HUDEP-2 (cell line): Measurements from ENCODE around the gene AOPEP.

Experiments
- DNase-seq, 76 experiments: peaks; one replicate each; lab custom pipeline; 2025; ENCODE audit not compliant: unreplicated experiment in 76 of 76; lab: John Stamatoyannopoulos, UW

The AOPEP gene

DNA sequence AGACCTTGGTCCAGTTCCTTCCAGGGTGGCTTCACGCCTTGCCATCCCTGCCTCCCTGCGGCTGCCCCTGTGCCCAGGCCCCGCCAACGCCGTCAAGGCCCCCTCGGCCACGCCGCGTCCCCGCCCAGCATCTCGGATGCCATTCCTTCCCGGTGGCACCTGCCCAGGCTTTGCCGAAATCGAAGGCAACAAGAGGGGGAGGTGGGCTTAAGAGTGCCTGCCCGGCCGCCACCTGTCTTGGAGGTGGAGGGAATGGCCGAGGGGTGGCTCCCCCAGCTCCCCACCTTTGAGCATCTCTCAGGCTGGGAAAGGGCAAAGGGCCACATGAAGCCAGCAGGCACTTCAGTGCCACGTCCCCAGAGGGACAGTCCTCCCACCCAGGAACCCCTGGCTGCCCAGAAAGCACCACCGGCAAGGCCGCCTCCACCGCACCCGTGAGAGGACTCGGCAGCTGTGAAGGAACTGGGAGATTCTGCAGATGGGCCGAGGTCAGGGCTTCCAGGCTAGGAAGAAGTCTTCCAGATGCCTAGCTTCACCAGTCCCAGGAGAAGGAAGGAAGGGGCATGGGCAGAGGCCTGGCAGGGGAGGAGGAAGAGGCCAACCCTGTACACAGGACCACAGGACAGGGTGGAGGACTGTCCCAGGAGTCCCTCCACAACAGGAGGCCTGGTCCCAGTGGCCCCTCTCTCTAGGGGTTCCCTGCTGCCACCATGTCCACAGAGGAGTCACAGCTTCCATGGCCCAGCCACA, 373.0 kb downstream of the AOPEP start:
- no peak for DNase-seq

DNA sequence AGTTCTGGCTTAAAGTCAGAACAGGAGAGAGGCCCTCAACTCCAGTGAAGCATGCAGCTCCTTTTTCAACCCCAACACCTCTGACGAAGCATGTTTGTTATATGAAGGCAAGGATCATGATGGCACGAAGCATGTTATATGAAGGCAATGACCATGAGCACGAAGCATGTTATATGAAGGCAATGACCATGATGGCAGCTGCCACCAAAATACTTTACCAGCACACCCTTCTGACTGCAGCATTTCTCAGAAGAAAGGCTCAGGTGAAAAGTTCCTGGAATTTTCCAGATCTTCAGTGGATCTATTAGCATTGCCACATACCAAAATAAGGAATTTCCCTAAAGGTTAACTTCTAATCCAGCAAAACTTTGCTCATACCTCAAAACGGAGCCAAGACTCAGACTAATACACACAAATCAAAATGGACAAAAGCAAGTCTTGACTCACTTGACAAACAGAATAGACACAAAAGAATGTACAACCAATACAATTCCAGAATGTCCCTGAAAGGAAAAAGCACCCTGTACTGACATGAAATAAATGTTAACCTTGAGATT, 373.6 kb downstream of the AOPEP start:
- DNase-seq = no peak

DNA sequence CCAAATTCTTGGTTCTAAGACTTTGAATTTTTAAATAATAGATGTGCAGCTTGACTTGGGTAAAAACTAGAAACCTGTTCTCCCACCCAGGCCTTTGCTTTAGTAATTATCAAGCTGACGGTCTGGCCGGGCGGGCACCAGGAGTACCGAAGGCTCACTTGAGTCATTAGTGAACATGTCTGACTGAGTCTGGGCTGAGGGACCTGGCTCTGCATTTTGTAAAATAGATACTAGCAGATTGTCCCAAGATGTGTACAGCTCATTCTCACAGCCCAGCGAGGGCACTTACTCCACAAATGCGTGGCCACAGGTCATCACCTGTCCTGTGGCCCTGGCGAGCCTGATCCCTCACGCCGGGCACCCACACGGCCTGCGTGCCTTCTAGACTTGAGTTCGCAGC, 374.8 kb downstream of the AOPEP start:
- DNase-seq = no peak

DNA sequence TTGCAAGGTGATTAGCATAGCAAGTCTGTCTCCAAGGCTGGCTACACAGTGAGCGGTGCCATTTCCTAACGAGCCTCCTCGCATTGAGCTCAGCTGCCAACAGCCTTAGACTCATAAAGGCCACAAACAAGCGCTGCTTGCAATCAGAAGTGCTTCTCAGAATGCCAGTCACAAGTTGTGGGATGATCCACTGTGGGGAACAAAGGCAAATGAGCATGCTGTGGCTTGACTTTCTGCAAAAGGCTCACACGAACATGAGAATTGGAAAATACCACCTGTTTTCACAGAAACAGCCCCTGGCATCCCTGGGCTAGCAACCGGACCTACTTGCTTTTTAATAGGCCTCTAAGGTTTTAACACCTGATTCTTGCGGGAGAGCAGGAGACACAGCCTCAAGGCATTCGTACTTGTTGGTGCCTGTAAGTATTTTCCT, 375.5 kb downstream of the AOPEP start:
- no peak for DNase-seq

DNA sequence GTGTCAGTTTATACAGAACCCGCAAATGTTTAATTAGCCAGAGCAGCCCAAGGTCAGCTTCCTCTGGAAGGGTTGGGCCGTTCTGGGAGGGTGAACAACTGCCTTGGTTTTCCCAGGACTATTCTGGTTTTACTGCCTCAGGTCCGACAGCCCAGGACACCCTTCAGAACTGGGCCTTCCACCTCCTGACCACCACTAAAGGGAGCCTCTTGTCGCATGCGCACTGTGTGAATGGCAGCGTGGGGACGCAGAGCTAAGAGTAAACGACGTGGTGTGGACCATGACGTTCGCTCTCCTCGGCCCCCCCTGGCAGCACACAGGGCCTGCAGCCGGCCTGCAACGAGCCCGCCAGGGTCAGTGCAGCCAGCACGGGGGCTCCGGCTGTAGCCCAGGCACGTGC, 376.1 kb downstream of the AOPEP start:
- DNase-seq = no peak

DNA sequence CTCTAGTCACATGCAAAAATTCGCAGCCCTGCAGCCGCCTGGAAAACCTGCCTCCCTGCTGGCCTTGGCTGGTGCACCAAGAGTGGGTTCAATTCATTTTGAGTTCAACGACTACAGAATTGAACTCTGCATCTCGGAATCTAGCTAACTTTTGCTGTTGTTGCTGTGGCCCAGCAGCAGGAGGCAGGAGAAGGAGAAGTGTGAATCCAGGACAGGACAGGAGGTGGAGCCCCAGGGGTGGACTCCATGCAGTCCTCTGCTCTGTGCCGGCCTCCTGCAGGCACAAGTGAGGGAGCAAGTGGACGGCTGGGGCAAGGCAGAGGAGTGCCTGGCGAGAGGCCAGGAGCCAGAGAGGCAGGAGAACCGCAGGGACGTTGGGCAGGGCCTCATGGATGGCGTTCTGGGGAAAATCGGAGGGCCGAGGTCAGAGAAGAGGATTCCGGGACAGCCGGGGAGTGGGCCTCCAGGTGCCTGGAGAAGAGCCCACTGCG, 376.8 kb downstream of the AOPEP start:
- no peak for DNase-seq

DNA sequence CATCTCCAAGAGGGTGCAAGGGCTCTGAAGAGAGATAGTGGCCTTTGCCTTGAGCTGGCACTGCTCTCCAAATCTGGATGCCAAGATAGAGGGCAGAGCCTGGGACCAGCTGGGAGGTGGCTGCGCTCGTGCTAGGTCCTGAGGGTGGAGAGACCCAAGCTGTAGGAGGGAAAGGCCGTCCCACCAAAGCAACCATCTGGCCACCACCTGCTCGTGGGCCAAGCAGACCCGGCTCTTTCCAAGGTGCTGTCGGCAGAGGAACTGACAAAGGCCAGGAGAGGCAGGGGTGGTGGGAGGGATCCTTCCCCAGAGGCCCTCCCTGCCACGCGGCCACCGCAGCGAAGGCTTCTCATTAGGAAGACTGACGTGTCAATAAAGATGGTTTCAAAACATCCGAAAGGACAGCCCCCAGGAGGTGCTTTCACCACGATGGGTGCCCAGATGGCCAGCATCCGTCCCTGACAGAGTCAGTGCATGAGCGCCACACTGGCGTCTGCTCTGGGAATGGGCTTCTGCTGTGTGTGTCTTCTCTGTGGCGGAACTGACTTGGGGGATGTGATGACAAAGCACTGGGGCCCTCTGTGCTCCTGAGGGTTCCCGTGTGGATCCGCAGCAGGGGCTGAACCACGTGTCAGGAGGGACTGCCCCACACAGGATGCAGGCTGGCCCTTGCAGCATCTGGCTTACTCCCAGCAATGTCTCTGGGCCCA, 377.5 kb downstream of the AOPEP start:
- DNase-seq = no peak

DNA sequence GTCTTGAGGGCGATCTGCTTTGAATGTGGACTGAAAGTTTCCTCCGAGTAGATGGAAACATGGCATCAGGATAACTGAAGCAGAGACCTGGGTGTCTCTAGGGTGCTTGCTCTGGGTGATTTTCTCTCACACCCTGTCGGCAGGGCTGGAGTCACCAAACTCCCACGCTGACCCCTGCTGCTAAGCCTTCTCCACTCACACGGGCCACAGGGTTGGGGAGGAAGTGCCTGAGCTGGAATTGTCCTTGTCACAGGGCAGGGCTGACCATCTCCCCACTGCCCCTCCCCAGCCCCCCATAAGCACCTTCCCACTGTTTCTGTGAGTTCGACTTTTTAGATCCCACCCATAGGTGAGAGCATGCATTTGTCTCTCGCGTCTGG, 378.1 kb downstream of the AOPEP start:
- DNase-seq = no peak

DNA sequence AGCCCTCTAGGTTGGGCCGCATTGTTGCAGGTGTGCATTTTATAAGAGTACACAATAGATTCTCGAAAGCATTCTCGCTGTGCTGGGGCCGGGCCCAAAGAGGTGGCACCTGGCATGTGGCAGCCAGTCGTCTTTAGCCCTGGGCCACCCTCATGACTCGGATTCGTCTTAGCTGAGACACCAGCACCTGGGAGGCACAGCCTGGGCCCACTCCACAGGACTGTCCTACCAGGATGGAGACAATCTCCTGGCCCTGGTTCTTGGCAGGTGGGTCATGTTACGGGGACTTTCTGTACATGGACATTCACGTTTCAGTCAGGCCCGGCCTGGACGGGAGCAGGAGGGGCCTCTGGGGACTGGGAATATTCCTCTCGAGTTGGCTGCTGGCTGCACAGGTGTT, 378.5 kb downstream of the AOPEP start:
- DNase-seq = no peak

DNA sequence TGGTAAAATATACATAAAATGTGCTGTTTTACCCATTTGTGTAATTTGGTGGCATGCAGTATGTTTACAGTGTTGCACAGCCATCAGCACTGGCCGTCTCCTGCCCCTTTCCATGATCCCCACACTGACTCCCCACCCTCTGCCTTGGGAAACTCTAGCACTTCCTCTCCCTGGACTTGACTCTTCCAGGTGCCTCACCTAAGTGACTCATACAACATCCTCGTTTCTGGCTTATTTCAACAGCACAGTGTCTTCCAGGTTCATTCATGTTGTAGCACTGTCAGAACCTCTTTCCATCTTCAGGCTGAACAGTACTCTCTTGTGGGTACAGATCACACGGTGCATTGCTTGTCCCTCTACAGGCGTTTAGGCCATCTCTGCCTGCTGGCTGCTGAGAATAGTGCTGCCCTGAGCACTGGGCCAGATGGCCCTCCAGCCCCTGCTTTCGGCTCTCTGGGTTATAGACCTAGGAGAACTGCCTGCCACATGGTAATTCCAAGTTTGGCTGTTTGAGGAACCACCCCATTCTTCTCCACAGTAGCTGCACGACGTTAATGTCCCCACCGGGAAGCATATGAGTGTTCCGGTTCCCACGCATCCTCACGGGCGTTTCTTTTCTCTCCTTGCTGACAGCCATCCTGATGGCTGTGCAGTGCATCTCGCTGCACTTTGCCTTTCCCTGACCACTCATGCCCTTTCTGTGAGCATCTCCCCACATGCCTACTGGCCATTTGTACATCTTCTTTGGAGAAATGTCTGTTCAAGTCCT, 379.2 kb downstream of the AOPEP start:
- DNase-seq = no peak

DNA sequence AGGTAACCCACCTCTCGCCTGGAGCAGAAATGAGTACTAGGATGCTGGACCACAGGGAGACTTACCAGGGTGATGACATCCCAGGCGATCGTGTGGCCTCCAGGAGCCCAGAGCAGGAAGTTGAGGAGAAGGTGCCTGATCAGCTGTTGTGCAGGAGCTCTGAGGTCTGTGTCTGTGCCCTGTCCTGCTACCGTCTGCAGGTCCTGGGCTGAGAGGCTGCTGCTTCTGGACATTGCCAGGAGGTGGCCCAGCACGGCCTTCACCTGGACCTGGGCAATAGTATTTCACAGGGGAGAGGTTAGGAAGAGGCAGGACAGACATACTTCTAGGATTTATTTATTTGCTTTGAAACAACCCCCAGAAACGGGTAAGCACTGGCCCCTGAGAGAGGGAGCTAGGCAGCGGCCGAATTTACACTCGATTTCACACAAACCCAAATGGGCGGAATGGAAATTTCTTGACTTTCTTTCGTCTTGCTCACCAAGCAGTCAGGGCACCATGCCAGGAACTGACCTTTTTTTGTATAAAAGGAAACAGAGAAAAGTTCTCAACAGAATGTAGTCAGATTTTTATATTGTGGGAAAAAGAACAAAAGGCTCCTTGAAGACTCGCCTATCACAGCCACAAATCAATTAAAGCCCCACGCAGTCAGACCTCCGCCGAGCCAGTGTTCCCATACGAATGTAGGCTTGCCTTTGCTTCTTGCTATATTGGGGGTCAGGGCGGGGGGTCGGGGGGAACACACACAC, 380.7 kb downstream of the AOPEP start:
- DNase-seq = no peak

DNA sequence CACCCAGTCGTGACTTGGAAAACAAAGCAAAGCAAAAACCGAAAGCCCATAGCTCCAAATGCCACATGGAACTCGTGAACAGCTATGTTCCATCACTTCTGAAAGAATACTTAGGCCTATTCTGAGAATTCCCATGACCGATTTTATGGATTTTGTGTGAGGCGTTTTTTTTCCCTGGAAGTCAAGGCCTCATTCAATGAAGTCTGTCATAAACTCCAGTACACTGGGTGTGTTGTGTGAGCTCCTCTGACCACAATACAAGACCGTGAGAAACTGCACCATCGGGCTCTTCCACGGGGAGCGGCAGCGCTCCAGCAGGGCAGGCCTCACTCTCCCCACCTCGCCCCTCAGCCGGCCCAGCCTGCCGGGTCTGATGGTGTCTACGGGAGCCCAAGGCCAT, 381.5 kb downstream of the AOPEP start:
- no peak for DNase-seq

DNA sequence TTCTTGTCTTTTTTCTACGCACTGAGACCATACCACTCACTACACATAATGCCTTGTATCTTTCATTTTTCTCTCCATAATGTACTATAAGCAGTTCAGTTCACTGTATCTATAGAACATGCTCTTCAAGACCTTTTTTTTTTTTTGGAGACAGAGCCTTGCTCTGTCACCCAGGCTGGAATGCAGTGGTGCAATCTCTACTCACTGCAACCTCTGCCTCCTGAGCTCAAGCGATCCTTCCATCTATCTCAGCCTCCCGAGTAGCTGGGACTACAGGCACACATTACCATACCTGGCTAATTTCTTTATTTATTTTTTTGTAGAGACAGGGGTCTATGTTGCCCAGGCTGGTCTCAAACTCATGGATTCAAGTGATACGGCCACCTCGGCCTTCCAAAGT, 382.3 kb downstream of the AOPEP start:
- no peak for DNase-seq

DNA sequence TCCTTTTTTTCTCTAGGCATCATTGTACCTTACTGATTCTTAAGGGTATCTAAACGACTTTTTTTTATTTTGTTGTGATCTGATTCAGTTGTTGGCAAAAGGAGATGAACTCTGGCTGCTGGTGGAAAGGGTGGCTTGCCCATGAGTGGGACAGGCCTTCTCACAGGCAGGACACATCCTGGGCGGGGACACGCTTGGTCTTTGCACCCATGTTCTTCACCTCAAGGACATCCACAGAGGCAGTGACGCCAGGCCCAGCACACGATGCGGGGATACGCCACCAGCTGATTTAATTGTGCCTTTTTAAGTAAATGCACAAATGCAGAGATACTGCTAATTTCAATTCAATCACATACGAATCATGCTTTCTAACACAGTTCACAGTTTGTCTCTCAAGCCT, 383.0 kb downstream of the AOPEP start:
- no peak for DNase-seq

DNA sequence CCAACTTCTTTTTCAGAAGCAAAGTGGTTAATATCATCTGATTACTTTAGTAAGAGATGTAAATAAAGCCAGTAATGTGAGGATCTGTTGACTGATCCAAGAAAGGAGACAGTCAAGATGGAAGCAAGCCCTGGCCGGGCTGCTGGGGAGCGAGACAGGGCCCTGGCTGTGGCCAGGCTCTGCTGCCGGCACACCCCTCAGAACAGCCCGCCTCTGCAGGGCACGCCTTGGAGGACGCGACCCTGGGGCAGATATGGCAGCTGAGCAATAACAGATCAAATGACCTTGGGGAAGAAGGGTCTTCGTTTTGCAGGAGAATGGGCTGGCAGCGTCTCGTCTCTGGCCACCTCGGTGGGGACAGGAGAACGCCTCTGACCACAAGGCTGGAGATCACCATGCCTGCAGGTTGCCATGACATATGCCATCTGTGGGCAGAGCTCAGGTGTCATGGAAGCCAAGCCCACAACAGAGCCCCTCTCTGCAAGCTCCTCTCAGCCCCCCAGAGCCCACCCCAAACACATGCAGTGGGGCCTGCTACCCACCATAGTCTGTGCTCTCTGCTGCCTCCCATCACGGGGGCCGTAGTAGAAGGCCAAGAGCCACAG, 384.5 kb downstream of the AOPEP start:
- no peak for DNase-seq

DNA sequence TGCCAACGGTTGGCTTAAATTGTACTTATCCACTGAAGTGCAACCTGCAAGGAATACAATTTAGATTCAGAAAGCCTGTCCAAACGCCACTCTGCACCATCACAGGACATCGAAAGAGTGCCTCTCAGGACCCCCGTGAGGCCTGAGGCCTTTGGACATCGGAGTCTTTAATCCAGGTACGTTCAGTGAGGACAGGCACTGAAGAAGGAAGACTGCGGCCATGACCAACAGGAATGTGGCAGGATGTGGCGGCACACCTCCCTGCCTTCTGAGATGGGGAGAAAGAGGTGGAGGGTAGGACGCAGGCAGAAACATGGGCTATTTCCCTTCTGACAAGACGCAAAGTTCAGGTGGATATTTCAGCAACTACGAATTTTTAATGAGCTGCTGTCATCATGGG, 385.2 kb downstream of the AOPEP start:
- DNase-seq = no peak

DNA sequence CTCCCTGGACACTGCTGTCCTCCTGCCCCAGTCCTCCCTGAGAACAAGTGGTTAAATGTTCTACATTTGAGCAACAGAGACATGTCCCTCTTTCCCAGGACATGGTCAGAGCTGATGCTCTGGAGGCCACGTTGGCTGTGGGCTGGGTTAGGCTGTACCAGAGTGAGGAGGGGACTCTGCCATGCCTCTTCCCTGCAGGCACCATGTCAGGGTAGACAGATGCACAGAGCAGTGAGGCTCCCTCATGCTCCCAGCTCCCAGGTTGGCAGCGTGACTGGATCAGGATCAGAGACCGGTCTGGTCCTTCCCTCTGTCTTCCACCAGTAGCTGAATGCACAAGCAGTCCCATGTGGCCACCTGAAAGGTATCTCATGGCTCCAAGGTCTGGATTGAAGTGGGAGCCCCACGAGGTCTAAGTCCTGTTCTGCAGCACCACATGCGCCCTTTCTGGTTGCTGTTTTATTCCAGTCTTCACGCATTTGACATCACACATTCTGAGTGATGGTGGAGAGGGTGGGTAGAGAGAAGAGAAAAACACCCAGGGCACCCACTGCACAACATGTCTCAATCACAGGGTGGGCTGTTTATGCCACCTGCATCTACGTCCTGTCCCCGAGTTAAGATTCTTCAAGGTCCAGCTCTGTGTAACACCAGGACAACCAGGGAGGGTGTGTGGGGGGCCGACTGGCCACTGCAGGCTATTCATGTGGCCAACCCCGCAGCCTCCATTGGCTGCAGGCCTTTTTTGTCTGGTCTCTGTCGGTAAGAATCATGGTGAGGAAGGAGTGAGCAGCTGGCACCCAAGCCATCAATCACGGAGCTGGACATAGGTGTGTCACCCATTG, 386.2 kb downstream of the AOPEP start:
- DNase-seq = no peak

DNA sequence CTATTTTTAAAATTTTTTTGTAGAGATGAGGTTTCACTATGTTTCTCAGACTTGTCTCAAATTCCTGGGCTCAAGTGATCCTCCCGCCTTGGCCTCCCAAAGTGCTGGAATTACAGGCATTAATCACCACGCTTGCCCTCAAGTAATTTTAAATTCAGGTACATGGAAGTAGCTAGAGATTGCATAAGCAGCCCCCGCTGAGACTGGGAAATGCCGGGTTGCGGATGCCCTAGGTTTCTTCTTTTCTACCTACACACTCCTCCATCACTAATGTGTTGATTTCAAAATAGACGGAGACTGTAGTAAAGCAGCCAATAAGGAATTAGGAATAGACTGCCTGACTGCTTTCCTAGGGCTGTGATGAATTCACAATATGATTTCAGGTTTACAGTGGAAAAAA, 388.6 kb downstream of the AOPEP start:
- no peak for DNase-seq
